Urinary bladder (tissue), 4 donors: ENCODE data around the gene FAAP20. TPM values are rescaled to one million over a fixed set of nuclear protein-coding genes. Genes with fewer than 3 reads are reported as not detected.

Experiments used
- DNase-seq: peaks from one replicate; pipeline ENCODE4 v3.0.0-alpha.2; 2015; ENCODE audit errors: extremely low spot score
- H3K27ac ChIP-seq: one replicate; pipeline ENCODE4 v1.5.1; 2013; ENCODE audit warnings: low read depth, mild to moderate bottlenecking, moderate library complexity
- H3K36me3 ChIP-seq: one replicate; pipeline ENCODE4 v1.6.1; 2013; ENCODE audit warnings: mild to moderate bottlenecking, moderate library complexity; ENCODE audit not compliant: insufficient read depth
- H3K4me1 ChIP-seq: one replicate; pipeline ENCODE4 v1.6.1; 2013; ENCODE audit warnings: mild to moderate bottlenecking, moderate library complexity; ENCODE audit not compliant: insufficient read depth
- H3K4me3 ChIP-seq: one replicate; pipeline ENCODE4 v1.5.1; 2013; ENCODE audit warnings: low read depth, low read length
- WGBS: extraction: QIAGEN DNeasy Blood & Tissue Kit; methylation state at CpG from one replicate; pipeline ENCODE4 v1.1.7; 2013; 5-methylcytosine and 5-hydroxymethylcytosine counted together
- polyA plus RNA-seq: library from polyadenylated mRNA; stranded (reverse); fragments of 200-250 nt; gene quantifications from one replicate; pipeline ENCODE4 v1.2.3, GENCODE V29; 2013
- total RNA-seq: library from RNA; depleted of rRNA; stranded (reverse); fragments of >200 nt; gene quantifications from one replicate; pipeline ENCODE4 v1.2.3, GENCODE V29; 2014
- donor health status: healthy with polysubstance abuse.
- donor health status: healthy.

The FAAP20 gene
- total and polyA plus RNA-seq, 2 donors = 14.6 to 96.4 TPM

GRCh38 chr1:2226525-2227345 is 32.2 kb upstream of the FAAP20 start:
- 16% methylated on average over 73 of the region's 73 CpGs for WGBS
- peaks cover under 1% of the 10 kb centered on the region for H3K4me1 ChIP-seq
- H3K27ac ChIP-seq = peak overlapping the region; percentile 99
- no peaks in the 10 kb centered on the region for H3K36me3 ChIP-seq
- DNase-seq = no peak
- peak overlapping the region; percentile 75 for H3K4me3 ChIP-seq

DNA sequence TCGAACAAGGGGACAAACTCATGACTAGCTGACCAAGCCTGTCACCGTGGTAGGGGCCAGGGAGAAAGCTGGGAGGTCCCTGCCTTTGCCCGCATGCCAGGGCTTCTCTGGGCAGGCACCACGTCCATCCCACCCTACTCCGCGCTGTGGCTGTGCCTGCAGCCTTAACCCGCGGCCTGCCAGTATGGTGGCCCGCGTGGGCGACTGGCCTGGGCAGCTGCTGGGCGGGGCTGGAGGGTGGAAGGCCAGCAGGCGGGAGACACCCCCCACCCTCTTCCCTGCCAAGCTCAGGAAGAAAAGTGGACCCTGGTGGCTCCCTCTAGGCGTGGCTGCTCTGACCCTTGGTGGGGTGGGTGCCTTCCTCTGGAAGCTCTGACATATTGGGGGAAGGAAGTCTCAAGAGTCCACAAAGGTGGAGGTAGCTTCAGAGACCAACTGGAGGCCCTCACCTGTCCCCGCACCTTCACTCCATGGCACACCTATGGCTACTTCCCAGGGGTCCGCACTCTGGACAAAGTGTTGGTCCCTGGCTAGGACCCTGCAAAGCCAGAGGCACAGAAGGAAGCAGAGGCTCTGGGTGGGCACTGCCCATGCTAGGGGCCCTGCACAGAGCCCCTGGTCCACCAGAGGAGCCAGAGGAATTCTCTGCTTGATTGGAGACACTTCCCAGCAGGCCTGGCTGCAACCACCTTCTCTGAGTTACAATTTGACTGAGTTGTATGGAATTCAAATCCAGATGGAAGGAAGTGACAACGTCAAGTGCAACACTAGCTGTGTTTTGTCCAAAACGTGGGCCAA is 30.3 kb upstream of the FAAP20 start:
- WGBS = 87% methylated on average over 18 of the region's 18 CpGs
- H3K36me3 ChIP-seq = no peaks in the 10 kb centered on the region
- no peak overlapping the region for H3K27ac ChIP-seq
- DNase-seq = no peak
- no peak overlapping the region for H3K4me3 ChIP-seq
- no peaks in the 10 kb centered on the region for H3K4me1 ChIP-seq

GRCh38 chr1:2224170-2224584 is 29.6 kb upstream of the FAAP20 start:
- H3K36me3 ChIP-seq = no peaks in the 10 kb centered on the region
- no peak for DNase-seq
- whole genome bisulfite sequencing = 87% methylated on average over 7 of the region's 7 CpGs

DNA sequence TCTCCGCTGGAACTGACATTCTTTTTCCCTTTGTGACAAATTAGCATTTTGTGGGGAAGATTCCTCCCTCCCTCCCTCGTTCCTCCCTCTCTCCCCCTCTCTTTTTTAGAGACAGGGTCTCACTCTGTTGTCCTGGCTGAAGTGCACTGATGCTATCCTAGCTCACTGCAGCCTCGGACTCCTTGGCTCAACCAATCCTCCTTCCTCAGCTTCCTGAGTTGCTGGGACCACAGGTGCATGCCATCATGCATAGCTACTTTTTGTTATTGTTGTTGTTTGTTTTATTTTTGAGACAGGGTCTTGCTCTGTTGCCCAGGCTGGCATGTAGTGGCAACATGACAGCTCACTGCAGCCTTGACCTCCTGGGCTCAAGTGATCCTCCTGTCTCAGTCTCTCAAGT is 26.7 kb upstream of the FAAP20 start:
- Histone ChIP-seq H3K36me3 (no peaks in the 10 kb centered on the region), H3K4me1 (no peaks in the 10 kb centered on the region), H3K27ac (no peak overlapping the region), H3K4me3 (no peak overlapping the region)
- DNase-seq = no peak
- WGBS = 85% methylated on average over 3 of the region's 3 CpGs

More at GRCh38 chr1:2224170-2224584, 29.6 kb upstream of the FAAP20 start:
- Histone ChIP-seq H3K4me3 (no peak overlapping the region), H3K27ac (no peak overlapping the region), H3K4me1 (no peaks in the 10 kb centered on the region)

DNA sequence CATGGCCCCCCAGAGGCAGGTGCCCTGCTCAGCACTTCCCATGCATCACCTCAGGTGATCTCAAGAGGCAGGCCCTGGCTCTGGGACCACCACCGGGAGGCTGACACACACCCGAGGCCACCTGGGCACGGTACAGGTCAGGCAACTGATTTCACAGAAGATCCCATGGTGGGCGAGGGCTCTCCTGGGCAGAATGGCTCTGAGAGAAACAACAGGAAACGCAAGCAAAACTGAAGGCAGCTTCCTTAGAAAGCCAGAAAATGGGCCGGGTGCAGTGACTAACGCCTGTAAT is 22.1 kb upstream of the FAAP20 start:
- DNase-seq = no peak
- no peak overlapping the region for H3K4me3 ChIP-seq
- H3K4me1 ChIP-seq = no peaks in the 10 kb centered on the region
- H3K27ac ChIP-seq = no peak overlapping the region
- 79% methylated on average over 7 of the region's 7 CpGs for WGBS
- H3K36me3 ChIP-seq = no peaks in the 10 kb centered on the region

DNA sequence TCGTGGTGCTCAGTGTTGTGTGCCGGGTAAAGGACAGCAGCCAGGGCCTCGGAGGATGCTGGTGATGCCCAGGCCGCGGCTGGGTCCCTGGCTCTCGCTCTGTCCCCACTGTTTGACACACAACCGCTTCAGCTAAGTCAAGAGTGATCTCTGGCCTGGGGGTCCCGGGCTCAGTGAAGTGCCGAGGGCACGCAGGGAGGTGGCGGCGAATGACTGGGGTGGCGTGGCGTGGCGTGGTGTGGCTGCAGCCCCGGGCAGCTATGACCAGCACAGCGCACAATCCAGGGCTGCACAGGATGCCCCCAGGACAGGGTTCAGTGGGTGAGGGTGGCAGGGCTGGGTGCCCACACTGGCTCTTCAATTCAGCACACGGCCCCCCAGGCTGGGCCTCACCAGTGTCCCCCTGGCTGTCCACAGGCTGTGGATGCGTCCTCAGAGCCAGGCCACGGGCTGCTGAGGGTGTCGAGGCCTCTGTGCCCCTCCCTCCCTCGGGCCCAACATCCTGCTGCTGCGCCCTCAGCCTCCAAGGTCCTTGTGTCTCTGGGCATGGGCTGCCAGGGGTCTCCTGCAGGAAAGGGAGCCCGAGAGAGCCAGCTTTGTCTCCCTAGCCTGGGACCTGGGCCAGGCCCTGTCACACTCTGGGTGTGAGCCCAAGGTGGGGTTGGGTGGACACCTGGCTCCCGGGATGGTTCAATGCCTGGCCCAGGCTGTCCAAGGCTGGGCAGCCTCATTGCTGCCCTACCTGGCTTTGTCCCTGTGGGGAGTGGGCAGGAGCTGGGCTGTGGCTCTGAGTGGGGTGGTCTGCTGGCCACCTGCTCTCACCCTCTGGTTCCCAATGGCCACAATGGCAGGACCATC is 21.6 kb upstream of the FAAP20 start:
- WGBS = 94% methylated on average over 25 of the region's 25 CpGs
- Histone ChIP-seq H3K4me3 (no peak overlapping the region), H3K27ac (no peak overlapping the region), H3K4me1 (no peaks in the 10 kb centered on the region), H3K36me3 (no peaks in the 10 kb centered on the region)
- no peak for DNase-seq

DNA sequence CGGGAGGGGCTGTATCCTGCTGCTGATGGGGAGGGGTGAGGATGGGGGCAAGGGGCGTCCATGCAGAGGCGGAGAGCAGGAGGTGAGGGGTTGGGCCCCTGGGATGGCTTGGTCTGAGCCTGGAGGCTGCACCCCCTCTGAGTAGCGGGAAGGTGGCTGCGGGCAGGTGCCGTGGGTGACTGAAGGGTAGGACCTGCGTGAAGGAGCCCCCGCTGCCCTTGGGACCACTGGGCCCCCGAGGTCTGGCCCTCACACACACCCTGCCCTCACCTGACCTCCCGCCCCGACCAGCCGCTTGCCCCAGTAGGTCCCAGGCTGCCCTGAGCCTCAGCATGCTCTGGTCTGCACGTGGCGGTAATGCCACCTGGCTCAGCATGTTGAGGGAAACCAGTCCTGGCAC is 20.8 kb upstream of the FAAP20 start:
- no peaks in the 10 kb centered on the region for H3K36me3 ChIP-seq
- H3K4me3 ChIP-seq = no peak overlapping the region
- no peak for DNase-seq
- WGBS = 93% methylated on average over 14 of the region's 14 CpGs
- H3K4me1 ChIP-seq = no peaks in the 10 kb centered on the region
- H3K27ac ChIP-seq = no peak overlapping the region

DNA sequence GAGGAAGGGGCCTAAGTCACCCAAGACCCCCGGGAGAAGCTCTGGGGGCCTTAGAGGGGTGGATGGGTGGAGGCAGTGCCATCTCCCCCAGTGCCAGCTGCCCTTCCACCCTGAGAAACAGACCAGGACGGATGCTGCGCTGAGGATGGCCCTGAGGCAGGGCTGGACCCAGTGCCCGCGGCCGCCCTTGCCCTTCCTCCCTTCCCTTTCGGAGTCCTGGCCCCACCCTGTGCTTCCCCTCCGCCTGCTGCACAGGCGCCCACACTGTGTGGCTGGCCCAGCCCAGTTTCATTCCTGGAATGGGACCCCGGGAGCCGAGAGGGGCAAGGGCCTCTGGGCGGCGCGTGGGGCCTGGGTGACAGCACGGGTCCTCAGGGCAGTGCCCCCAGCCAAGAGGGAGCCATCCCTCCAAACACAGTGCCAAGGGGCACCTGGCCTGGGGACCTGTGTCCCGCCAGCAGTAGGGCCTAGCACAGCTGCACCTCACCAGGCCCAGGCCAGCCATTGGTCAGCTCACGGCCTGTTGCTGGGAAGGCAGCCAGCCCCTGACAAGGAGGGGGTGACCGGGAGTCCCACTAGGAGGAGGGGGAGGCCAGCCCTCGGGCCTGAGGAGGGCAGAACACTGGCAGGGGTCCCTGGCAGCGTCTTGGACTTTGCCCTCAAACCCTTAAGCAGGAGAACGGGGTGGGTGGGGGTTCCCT is 20.1 kb upstream of the FAAP20 start:
- Histone ChIP-seq H3K4me1 (no peaks in the 10 kb centered on the region), H3K27ac (peak overlapping the region; percentile 93), H3K4me3 (no peak overlapping the region), H3K36me3 (no peaks in the 10 kb centered on the region)
- DNase-seq = no peak
- 26% methylated on average over 21 of the region's 21 CpGs for WGBS

GRCh38 chr1:2213576-2214505 is 19.3 kb upstream of the FAAP20 start:
- WGBS = 21% methylated on average over 32 of the region's 32 CpGs
- H3K4me3 ChIP-seq = no peak overlapping the region
- H3K36me3 ChIP-seq = no peaks in the 10 kb centered on the region
- no peak for DNase-seq
- no peaks in the 10 kb centered on the region for H3K4me1 ChIP-seq
- H3K27ac ChIP-seq = peak overlapping the region; percentile 93

GRCh38 chr1:2212532-2213491 is 18.2 kb upstream of the FAAP20 start:
- WGBS = 5% methylated on average over 49 of the region's 49 CpGs
- peak; percentile 92 for DNase-seq
- Histone ChIP-seq H3K4me1 (no peaks in the 10 kb centered on the region), H3K4me3 (peak overlapping the region; percentile 1), H3K36me3 (no peaks in the 10 kb centered on the region), H3K27ac (peak overlapping the region; percentile 93)

DNA sequence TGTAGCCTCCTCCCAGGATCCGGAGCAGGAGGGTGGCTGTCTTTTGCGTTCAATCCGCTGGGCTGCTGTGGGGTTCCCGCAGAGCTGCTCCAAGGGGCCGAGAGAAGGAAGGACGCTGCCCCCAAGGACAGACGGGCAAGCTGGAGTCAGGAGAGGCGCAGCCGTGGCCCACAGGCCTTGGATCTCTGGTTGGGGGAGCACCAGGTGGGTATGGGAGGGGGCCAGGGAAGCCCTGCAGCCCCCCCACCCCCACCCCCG is 17.6 kb upstream of the FAAP20 start:
- H3K27ac ChIP-seq = peak overlapping the region; percentile 90
- no peaks in the 10 kb centered on the region for H3K36me3 ChIP-seq
- no peak for DNase-seq
- H3K4me3 ChIP-seq = peak overlapping the region; percentile 1
- whole genome bisulfite sequencing = 16% methylated on average over 10 of the region's 10 CpGs
- no peaks in the 10 kb centered on the region for H3K4me1 ChIP-seq

GRCh38 chr1:2210786-2211185 is 16.2 kb upstream of the FAAP20 start:
- DNase-seq = no peak
- H3K4me1 ChIP-seq = no peaks in the 10 kb centered on the region
- no peak overlapping the region for H3K4me3 ChIP-seq
- no peak overlapping the region for H3K27ac ChIP-seq
- H3K36me3 ChIP-seq = no peaks in the 10 kb centered on the region
- 94% methylated on average over 13 of the region's 13 CpGs for WGBS
